GM10266 (cell line): ENCODE data around the gene SEC63.
"Not testable (repeated sequence)": the region's sequence is repeated elsewhere in the genome, so short reads cannot be mapped to it uniquely, and the experiment has no call there.

Source experiments
- DNase-seq: peaks from one replicate; pipeline ENCODE4 v3.0.0; 2012; ENCODE audit errors: extremely low spot score
- CTCF ChIP-seq: IDR thresholded peaks from 2 replicates; pipeline ENCODE4 v1.5.1; 2012; ENCODE audit warnings: mild to moderate bottlenecking, low read depth; ENCODE audit not compliant: control insufficient read depth, insufficient read depth; ENCODE audit errors: missing control alignments

Gene SEC63

GRCh38 chr6:107864226-107865127 lies 93.5 kb downstream of the SEC63 start:
- DNase-seq, result no peak
- TF ChIP-seq CTCF, result no peak

GRCh38 chr6:107862383-107862782 lies 95.6 kb downstream of the SEC63 start:
- DNase-seq, result no peak
- no peak for TF ChIP-seq CTCF

GRCh38 chr6:107860963-107861362 lies 97.0 kb downstream of the SEC63 start:
- DNase-seq, result not testable (repeated sequence)

- DNase-seq, result not testable (repeated sequence)
These were observed 97.9 kb downstream of the SEC63 start for GRCh38 chr6:107860144-107860543.

- TF ChIP-seq CTCF, result no peak
- DNase-seq, result no peak
These were observed 104.8 kb downstream of the SEC63 start for GRCh38 chr6:107853230-107853629.

- no peak for DNase-seq
- no peak for TF ChIP-seq CTCF
These were observed 108.7 kb downstream of the SEC63 start for GRCh38 chr6:107849325-107849724.

- peak; percentile 77 for DNase-seq
- peak; percentile 91 for TF ChIP-seq CTCF
These were observed 109.9 kb downstream of the SEC63 start for GRCh38 chr6:107847844-107848802.

- DNase-seq, result no peak
- no peak for TF ChIP-seq CTCF
These were observed 111.7 kb downstream of the SEC63 start for GRCh38 chr6:107846262-107846795.
